CD8-positive, alpha-beta memory T cell (primary cell): ENCODE measurements around the gene CLIC6. TPM values are rescaled to one million over a fixed set of nuclear protein-coding genes. Genes with fewer than 3 reads are reported as not detected.

Experiments used
- CTCF ChIA-PET: fragments of 350-600 bp; sonication (Branson Sonifier 250); formaldehyde crosslinking; loops from one replicate; lab custom pipeline; 2021; ENCODE audit warnings: antibody characterized with exemption; lab: Charles Lee
- POLR2A ChIA-PET: fragments of 350-600 bp; sonication (Branson Sonifier 250); formaldehyde crosslinking; loops from one replicate; lab custom pipeline; 2021; ENCODE audit warnings: antibody characterized with exemption; lab: Charles Lee
- DNase-seq, 5 donors: peaks; one replicate each; pipeline versions ENCODE4 v3.0.0 to v3.0.0-alpha.2; 2020 to 2022; ENCODE audit warnings: mixed read lengths in 1 of 5
- H3K27ac ChIP-seq: one replicate; pipeline ENCODE4 v1.7.0; 2013; ENCODE audit warnings: low read depth, mild to moderate bottlenecking, low read length, moderate library complexity
- H3K27me3 ChIP-seq: 2 replicates; pipeline ENCODE4 v1.7.0; 2013; ENCODE audit warnings: low read length, mild to moderate bottlenecking; ENCODE audit not compliant: insufficient read depth, poor library complexity, severe bottlenecking
- H3K36me3 ChIP-seq: 2 replicates; pipeline ENCODE4 v1.7.0; 2013; ENCODE audit warnings: mild to moderate bottlenecking, low read length, moderate library complexity; ENCODE audit not compliant: insufficient read depth
- H3K4me1 ChIP-seq: 2 replicates; pipeline ENCODE4 v1.7.0; 2013; ENCODE audit warnings: mild to moderate bottlenecking, low read length, moderate library complexity; ENCODE audit not compliant: insufficient read depth
- H3K4me3 ChIP-seq: 2 replicates; pipeline ENCODE4 v1.7.0; 2013; ENCODE audit warnings: mild to moderate bottlenecking, low read length
- H3K9me3 ChIP-seq: 2 replicates; pipeline ENCODE4 v1.7.0; 2013; ENCODE audit warnings: mild to moderate bottlenecking, low read length
- H3K27ac Mint-ChIP-seq, 8 donors: one replicate each; pipeline ENCODE4 v1.8.0; 2020 to 2021; ENCODE audit warnings: mixed read lengths in 8 of 8, mild to moderate bottlenecking in 6 of 8, inconsistent platforms in 3 of 8, moderate library complexity in 3 of 8
- H3K27me3 Mint-ChIP-seq, 2 donors: one replicate each; pipeline ENCODE4 v1.8.0; 2020 to 2021; ENCODE audit warnings: mixed read lengths in 2 of 2, mild to moderate bottlenecking in 1 of 2, moderate library complexity in 1 of 2
- H3K36me3 Mint-ChIP-seq, 3 donors: one replicate each; pipeline ENCODE4 v1.8.0; 2020 to 2021; ENCODE audit warnings: mixed read lengths in 3 of 3, inconsistent platforms in 1 of 3, mild to moderate bottlenecking in 1 of 3
- H3K4me1 Mint-ChIP-seq, 3 donors: one replicate each; pipeline ENCODE4 v1.8.0; 2020 to 2021; ENCODE audit warnings: mixed read lengths in 3 of 3, inconsistent platforms in 1 of 3, mild to moderate bottlenecking in 1 of 3
- H3K4me3 Mint-ChIP-seq, 7 donors: one replicate each; pipeline ENCODE4 v1.8.0; 2020 to 2021; ENCODE audit warnings: mixed read lengths in 7 of 7, mild to moderate bottlenecking in 6 of 7, moderate library complexity in 4 of 7, inconsistent platforms in 2 of 7
- H3K9me3 Mint-ChIP-seq, 5 donors: one replicate each; pipeline ENCODE4 v1.8.0; 2020 to 2022; ENCODE audit warnings: mixed read lengths in 5 of 5, mild to moderate bottlenecking in 3 of 5, moderate library complexity in 2 of 5, inconsistent platforms in 1 of 5
- polyA plus RNA-seq: library from polyadenylated mRNA; unstranded; fragments of 300-500 nt; fragmentation: Illumina TruSeq; gene quantifications from one replicate; pipeline ENCODE4 v1.2.3, GENCODE V29; 2021
- total RNA-seq, 2 experiments: library from RNA; stranded (reverse); gene quantifications; one replicate each; pipeline ENCODE4 v1.2.3, GENCODE V29; 2021

The CLIC6 gene
- under 1 TPM; 0.37 to 0.44 TPM for total RNA-seq
- polyA plus RNA-seq, result 0.08 TPM

DNA sequence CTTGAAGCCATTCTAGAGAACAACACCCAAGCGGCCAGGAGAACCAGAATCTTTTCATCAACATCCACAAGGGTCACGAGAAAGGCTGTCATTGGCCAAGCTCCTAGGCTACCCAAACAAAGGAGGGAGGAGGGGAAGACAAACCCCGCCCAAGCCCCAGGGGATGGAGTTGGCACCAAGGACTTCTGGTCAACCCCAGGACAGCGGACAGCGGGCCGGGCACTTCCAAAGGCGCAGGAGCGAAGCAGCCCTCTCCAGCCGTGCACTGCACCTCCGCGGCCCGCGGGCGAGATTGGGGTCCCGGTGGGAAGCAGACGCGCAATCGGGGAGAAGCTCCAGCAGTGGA lies at the start of gene CLIC6:
CLIC6 (plus strand) TSS at position 192 of the 346 bp plus-strand sequence. CDS start 395 bp downstream, outside the sequence.
- H3K27ac ChIP-seq, result no peak within 1 kb of the TSS
- no peaks in the 10 kb centered on the region for H3K9me3 ChIP-seq
- H3K4me3 Mint-ChIP-seq, result peak within 1 kb of the TSS in 6 of 7 donors; percentile 45 to 81 (median 60)
- peaks cover 10% of the 10 kb centered on the region for H3K4me1 ChIP-seq
- no peaks in the 10 kb centered on the region for H3K9me3 Mint-ChIP-seq
- CTCF ChIA-PET, result no interaction called here
- peaks cover 6% of the 10 kb centered on the region for H3K27me3 ChIP-seq
- H3K36me3 ChIP-seq, result no peaks in the 10 kb centered on the region
- POLR2A ChIA-PET, result no interaction called here
- no peak within 1 kb of the TSS for H3K27ac Mint-ChIP-seq
- DNase-seq, result no peak
- H3K4me3 ChIP-seq, result no peak within 1 kb of the TSS
- H3K36me3 Mint-ChIP-seq, result no peaks in the 10 kb centered on the region
- H3K27me3 Mint-ChIP-seq, result peaks cover 39 to 54% of the 10 kb centered on the region in 2 donors
- peaks cover 8 to 13% (median 11%) of the 10 kb centered on the region in 3 donors for H3K4me1 Mint-ChIP-seq

DNA sequence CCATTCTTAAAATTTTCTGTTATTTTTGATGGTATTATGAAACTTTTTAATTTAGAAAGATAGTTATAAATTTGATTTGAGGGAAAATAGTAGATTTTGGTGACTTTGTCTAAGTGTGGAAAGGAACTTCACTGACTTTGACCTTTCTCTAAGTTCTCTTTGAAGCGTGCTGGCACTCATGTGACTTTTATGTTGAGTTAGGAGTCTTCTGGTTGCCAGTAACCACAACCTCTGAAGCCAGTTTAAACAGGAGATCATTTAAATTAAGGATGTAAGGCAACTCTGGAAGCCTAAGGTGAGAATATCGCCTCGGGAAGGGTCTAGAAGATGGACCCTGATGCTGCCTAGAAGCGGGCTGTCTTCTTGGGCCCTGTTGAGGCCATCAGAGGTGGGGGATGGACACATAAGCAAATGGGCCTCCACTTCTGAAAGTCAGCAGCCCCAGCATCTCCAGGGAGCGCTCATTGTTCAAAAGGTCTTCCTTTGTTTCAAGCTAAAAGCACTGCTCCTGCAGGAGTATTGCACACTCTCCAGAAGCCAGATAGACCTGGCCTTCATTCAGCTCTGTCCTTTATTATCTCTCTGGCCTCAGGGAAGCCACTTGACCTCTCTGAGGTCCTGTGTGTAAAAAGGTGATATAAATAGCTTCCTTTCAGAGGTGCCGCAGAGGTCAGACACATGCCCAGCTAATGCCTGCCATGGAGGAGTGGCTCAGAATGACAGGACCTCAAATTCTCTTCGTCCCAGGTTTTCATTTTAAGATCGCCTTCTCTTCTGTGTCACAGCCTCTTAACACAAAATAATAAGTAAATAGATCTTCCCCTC lies 48.7 kb upstream of the CLIC6 start:
- Histone ChIP-seq H3K4me3 (no peak overlapping the region), H3K27me3 (peaks cover 6% of the 10 kb centered on the region), H3K4me1 (peaks cover 8% of the 10 kb centered on the region), H3K9me3 (no peaks in the 10 kb centered on the region), H3K27ac (no peak overlapping the region), H3K36me3 (no peaks in the 10 kb centered on the region)
- DNase-seq, result no peak
- H3K36me3 Mint-ChIP-seq, result no peaks in the 10 kb centered on the region
- H3K27ac Mint-ChIP-seq, result no peak overlapping the region
- H3K4me1 Mint-ChIP-seq, result peaks cover 2 to 7% (median 5%) of the 10 kb centered on the region in 3 donors
- no peak overlapping the region for H3K4me3 Mint-ChIP-seq
- no peaks in the 10 kb centered on the region for H3K9me3 Mint-ChIP-seq
- POLR2A ChIA-PET, result no interaction called here
- CTCF ChIA-PET, result no interaction called here
- H3K27me3 Mint-ChIP-seq, result peaks cover 22 to 33% of the 10 kb centered on the region in 2 donors

DNA sequence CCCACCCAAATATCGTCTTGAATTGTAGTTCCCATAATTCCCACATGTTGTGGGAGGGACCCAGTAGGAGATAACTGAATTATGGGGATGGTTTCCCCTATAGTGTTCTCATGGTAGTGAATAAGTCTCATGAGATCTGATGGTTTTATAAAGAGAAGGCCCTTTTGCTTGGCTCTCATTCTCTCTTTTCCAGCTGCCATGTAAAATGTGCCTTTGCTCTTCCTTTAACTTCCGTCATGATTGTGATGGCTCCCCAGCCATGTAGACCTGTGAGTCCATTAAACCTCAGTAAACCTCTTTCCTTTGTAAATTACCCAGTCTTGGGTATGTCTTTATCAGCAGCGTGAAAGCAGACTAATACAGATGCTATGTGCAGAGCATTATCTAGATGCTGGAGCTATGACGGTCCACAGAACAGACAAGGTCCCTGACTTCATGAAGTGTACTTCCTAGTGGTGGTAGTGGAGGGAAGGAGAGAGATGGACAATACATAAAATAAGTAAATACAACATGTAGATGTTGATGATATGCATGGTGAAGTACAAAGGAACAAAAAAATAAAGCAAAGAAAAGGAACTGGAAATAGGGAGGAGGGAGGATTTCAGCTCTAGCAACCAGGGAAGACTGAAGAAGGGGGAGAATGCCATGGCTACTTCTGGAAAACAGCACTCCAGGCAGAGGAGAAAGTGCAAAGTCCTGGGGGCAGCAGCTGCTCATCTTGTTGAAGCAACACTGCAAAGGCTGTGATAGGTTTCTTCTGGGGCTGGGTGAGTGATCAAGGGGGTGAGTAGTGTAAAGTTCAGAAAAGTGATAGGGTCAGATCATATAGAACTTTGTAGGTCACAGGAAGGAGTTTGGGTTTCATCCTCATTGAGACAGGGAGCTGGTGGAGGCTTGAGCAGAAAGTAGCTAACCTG lies 47.1 kb upstream of the CLIC6 start:
- Mint-ChIP-seq H3K27ac (no peak overlapping the region), H3K36me3 (no peaks in the 10 kb centered on the region), H3K4me1 (no peaks in the 10 kb centered on the region), H3K9me3 (no peaks in the 10 kb centered on the region), H3K4me3 (no peak overlapping the region), H3K27me3 (peaks cover 26 to 43% of the 10 kb centered on the region in 2 donors)
- POLR2A ChIA-PET, result no interaction called here
- Histone ChIP-seq H3K36me3 (no peaks in the 10 kb centered on the region), H3K27ac (no peak overlapping the region), H3K27me3 (peaks cover 9% of the 10 kb centered on the region), H3K4me1 (no peaks in the 10 kb centered on the region), H3K9me3 (no peaks in the 10 kb centered on the region), H3K4me3 (no peak overlapping the region)
- CTCF ChIA-PET, result interaction anchor here (1.3 kb wide), 1 partner anchor 25 kb away, joined by 3 read pairs; no protein-coding TSS in a partner anchor
- no peak for DNase-seq

DNA sequence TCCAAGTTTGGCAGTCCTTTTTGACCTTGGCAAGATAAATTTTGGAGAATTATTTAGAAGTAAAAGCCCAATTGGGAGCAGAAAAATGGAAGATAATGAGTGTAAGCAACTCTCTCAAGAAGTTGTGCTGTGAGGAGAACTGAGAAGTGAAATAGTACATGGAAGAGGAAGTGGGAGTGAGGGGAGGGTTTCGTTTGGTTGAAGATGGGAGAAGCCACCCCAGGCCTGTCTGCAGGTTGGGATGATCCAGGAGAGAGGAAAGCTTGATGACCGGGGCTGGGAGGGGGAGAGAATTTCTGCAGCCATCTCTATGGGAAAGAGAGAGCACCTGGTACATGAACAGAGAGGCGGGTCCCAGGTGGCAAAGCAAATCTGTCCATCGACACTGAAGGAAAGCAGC lies 45.3 kb upstream of the CLIC6 start:
- no peak for DNase-seq
- no peak overlapping the region for H3K27ac Mint-ChIP-seq
- no peak overlapping the region for H3K4me3 ChIP-seq
- no peaks in the 10 kb centered on the region for H3K9me3 Mint-ChIP-seq
- no peaks in the 10 kb centered on the region for H3K36me3 ChIP-seq
- peaks cover 9% of the 10 kb centered on the region for H3K27me3 ChIP-seq
- H3K4me3 Mint-ChIP-seq, result no peak overlapping the region
- H3K27me3 Mint-ChIP-seq, result peaks cover 29 to 48% of the 10 kb centered on the region in 2 donors
- no peaks in the 10 kb centered on the region for H3K9me3 ChIP-seq
- no peaks in the 10 kb centered on the region for H3K4me1 Mint-ChIP-seq
- H3K27ac ChIP-seq, result no peak overlapping the region
- H3K4me1 ChIP-seq, result no peaks in the 10 kb centered on the region
- ChIA-PET CTCF (no interaction called here), POLR2A (no interaction called here)
- no peaks in the 10 kb centered on the region for H3K36me3 Mint-ChIP-seq

DNA sequence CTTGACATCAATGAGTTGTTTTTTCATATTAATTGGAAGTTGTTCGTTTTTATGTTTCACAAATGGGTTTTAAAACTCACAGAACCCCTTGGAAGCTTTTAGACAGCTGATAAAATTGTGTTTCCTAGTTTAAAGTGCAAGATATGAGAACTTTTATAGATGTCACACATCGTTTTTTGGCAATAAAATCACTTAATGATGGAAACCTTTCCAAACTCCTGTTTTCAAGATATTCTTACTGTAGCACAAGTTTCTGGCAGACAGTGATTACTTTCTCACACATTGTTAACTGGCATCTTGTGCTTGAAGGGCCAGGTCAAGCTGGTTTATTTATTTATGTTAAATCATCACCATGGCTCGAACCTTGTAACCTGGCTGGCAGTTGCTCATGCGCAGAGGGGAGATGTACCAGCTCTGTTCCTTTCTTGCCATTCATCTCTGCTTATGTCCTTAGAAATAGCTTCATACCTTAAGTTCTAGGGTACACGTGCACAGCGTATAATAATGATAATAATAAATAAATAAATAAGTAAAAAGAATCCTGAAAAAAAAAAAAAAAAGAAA lies 43.7 kb upstream of the CLIC6 start:
- Mint-ChIP-seq H3K36me3 (no peaks in the 10 kb centered on the region), H3K9me3 (no peaks in the 10 kb centered on the region), H3K4me1 (no peaks in the 10 kb centered on the region), H3K4me3 (no peak overlapping the region), H3K27ac (no peak overlapping the region), H3K27me3 (peaks cover 29 to 48% of the 10 kb centered on the region in 2 donors)
- Histone ChIP-seq H3K4me1 (no peaks in the 10 kb centered on the region), H3K27ac (no peak overlapping the region), H3K9me3 (no peaks in the 10 kb centered on the region), H3K27me3 (peaks cover 9% of the 10 kb centered on the region), H3K36me3 (no peaks in the 10 kb centered on the region), H3K4me3 (no peak overlapping the region)
- ChIA-PET CTCF (interaction anchor here (1.5 kb wide), 1 partner anchor 257 kb away, joined by 4 read pairs; no protein-coding TSS in a partner anchor), POLR2A (interaction anchor here (0.6 kb wide), 1 partner anchor 686 kb away, joined by 4 read pairs; no protein-coding TSS in a partner anchor)
- DNase-seq, result no peak

DNA sequence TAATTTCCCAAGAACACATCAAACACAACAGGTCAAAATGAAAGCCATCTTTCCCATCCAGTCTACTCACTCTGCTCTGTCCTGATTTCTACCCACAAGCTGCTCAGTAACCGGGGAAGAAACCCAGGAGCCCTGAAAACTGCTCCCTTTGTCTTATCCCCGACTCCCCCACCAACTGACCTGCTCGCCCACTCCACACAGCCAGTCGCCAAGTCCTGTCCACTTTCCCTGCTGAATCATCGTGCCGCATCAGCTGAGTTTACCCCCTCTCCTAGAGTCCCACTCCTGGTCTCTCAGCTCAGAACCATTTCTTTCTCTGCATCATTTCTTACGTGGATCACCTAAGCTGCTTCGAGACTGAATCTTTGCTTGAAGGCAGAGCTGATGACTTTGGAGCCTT lies 42.7 kb upstream of the CLIC6 start:
- H3K27ac Mint-ChIP-seq, result no peak overlapping the region
- H3K4me3 Mint-ChIP-seq, result no peak overlapping the region
- H3K36me3 Mint-ChIP-seq, result no peaks in the 10 kb centered on the region
- no peak overlapping the region for H3K4me3 ChIP-seq
- H3K9me3 ChIP-seq, result no peaks in the 10 kb centered on the region
- ChIA-PET POLR2A (no interaction called here), CTCF (interaction anchor here (1.5 kb wide), 1 partner anchor 258 kb away, joined by 4 read pairs; no protein-coding TSS in a partner anchor)
- H3K4me1 Mint-ChIP-seq, result no peaks in the 10 kb centered on the region
- H3K27me3 Mint-ChIP-seq, result peaks cover 26 to 45% of the 10 kb centered on the region in 2 donors
- no peak for DNase-seq
- H3K36me3 ChIP-seq, result no peaks in the 10 kb centered on the region
- H3K27ac ChIP-seq, result no peak overlapping the region
- no peaks in the 10 kb centered on the region for H3K9me3 Mint-ChIP-seq
- peaks cover 3% of the 10 kb centered on the region for H3K27me3 ChIP-seq
- H3K4me1 ChIP-seq, result no peaks in the 10 kb centered on the region

DNA sequence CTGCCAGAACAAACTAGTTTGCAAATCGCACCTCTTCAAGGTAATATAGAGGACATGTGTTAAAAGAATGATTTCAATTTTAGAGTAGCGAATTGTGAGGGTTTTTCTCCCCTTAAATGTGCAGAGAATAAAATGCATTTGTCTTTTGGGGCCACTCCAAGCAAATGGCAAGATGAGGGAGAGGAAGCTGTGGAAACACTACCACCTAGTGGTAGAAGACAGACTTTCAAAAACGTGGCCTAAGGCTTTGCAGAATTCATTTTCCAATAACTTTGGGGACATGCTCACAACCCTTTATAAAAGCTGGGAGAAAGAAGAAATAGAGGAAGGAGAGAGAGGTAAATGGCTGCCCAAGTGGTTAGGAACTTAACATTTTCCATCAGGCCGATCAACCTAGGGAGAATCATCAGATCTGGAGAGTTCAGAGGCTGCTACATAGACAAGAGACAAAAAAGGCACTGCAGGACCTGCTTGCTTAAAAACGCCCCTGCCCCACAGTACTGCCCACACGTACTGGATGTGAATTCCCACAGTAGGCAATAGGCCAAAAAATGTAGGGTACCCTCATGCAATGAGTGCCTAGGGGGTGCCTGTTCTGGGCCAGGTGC lies 38.2 kb upstream of the CLIC6 start:
- Histone ChIP-seq H3K27ac (no peak overlapping the region), H3K4me1 (no peaks in the 10 kb centered on the region), H3K36me3 (no peaks in the 10 kb centered on the region), H3K4me3 (no peak overlapping the region), H3K27me3 (peaks cover 3% of the 10 kb centered on the region), H3K9me3 (no peaks in the 10 kb centered on the region)
- no peak overlapping the region for H3K27ac Mint-ChIP-seq
- no peak overlapping the region for H3K4me3 Mint-ChIP-seq
- ChIA-PET POLR2A (interaction anchor here (0.6 kb wide), 1 partner anchor 41 kb away, joined by 5 read pairs; no protein-coding TSS in a partner anchor), CTCF (interaction anchor here (0.6 to 3.1 kb wide), 6 partner anchors 11 to 1396 kb away, joined by 3 to 14 read pairs (median 7); no protein-coding TSS in a partner anchor)
- H3K4me1 Mint-ChIP-seq, result no peaks in the 10 kb centered on the region
- peak in 3 of 5 donors; percentile 43 to 48 (median 47) for DNase-seq
- H3K9me3 Mint-ChIP-seq, result no peaks in the 10 kb centered on the region
- H3K36me3 Mint-ChIP-seq, result no peaks in the 10 kb centered on the region
- peaks cover 12 to 28% of the 10 kb centered on the region in 2 donors for H3K27me3 Mint-ChIP-seq
